GM23338 (cell line): Measurements from ENCODE around the gene CD1C. TPM values are rescaled to one million over a fixed set of nuclear protein-coding genes. Genes with fewer than 3 reads are reported as not detected.

Experiments
- ATAC-seq: fragments of 200-7000 bp; cut with Tn5 transposase; 3 replicates; pipeline ENCODE4 v1.9.1; 2020
- DNase-seq: peaks from one replicate; pipeline ENCODE4 v3.0.0-alpha.2; 2015; ENCODE audit warnings: low spot score
- H2AFZ ChIP-seq: fragments of 200-600 bp; sonication (generic); 2 replicates; pipeline ENCODE4 v1.8.0; 2016; ENCODE audit warnings: antibody characterized with exemption, mild to moderate bottlenecking, moderate library complexity
- H3F3A ChIP-seq: fragments of 200-600 bp; sonication (generic); replicated peaks from 2 replicates; pipeline ENCODE4 v1.8.0; 2017; ENCODE audit warnings: antibody characterized with exemption, mixed run types, low read depth
- H3K27ac ChIP-seq: fragments of 200-600 bp; sonication (generic); 2 replicates; pipeline ENCODE4 v1.6.1; 2016; ENCODE audit warnings: low read depth
- H3K27me3 ChIP-seq: fragments of 200-600 bp; sonication (generic); 2 replicates; pipeline ENCODE4 v1.8.0; 2016; ENCODE audit warnings: mild to moderate bottlenecking, mixed run types, moderate library complexity; ENCODE audit not compliant: insufficient read depth
- H3K36me3 ChIP-seq: fragments of 200-600 bp; sonication (generic); 2 replicates; pipeline ENCODE4 v1.8.0; 2016; ENCODE audit warnings: mild to moderate bottlenecking; ENCODE audit not compliant: insufficient read depth
- H3K4me1 ChIP-seq: fragments of 200-600 bp; sonication (generic); 2 replicates; pipeline ENCODE4 v1.8.0; 2016; ENCODE audit warnings: mild to moderate bottlenecking, moderate library complexity; ENCODE audit not compliant: insufficient read depth
- H3K4me2 ChIP-seq: fragments of 200-600 bp; sonication (generic); 2 replicates; pipeline ENCODE4 v1.7.1; 2017; ENCODE audit warnings: mixed run types
- H3K4me3 ChIP-seq: fragments of 200-600 bp; sonication (generic); 2 replicates; pipeline ENCODE4 v1.6.1; 2016; ENCODE audit warnings: mixed run types
- H3K79me2 ChIP-seq: fragments of 200-600 bp; sonication (generic); replicated peaks from 2 replicates; pipeline ENCODE4 v1.8.0; 2017; ENCODE audit warnings: mild to moderate bottlenecking; ENCODE audit not compliant: insufficient read depth
- H3K9me2 ChIP-seq: fragments of 200-600 bp; sonication (generic); 2 replicates; pipeline ENCODE4 v1.8.0; 2017; ENCODE audit not compliant: insufficient read depth
- H4K20me1 ChIP-seq: fragments of 200-600 bp; sonication (generic); replicated peaks from 2 replicates; pipeline ENCODE4 v1.8.0; 2017; ENCODE audit warnings: mild to moderate bottlenecking; ENCODE audit not compliant: insufficient read depth
- H3K27ac Mint-ChIP-seq: 2 replicates; pipeline ENCODE4 v1.8.0; 2020; ENCODE audit warnings: inconsistent platforms, mild to moderate bottlenecking, moderate library complexity, mixed read lengths
- H3K27me3 Mint-ChIP-seq: 3 replicates; pipeline ENCODE4 v1.8.0; 2022; ENCODE audit warnings: low read depth, mild to moderate bottlenecking, moderate library complexity, mixed read lengths, inconsistent platforms; ENCODE audit not compliant: insufficient read depth, poor library complexity
- H3K36me3 Mint-ChIP-seq: 3 replicates; pipeline ENCODE4 v1.8.0; 2021; ENCODE audit warnings: low read depth, mild to moderate bottlenecking, inconsistent platforms, moderate library complexity, mixed read lengths
- H3K4me1 Mint-ChIP-seq: 3 replicates; pipeline ENCODE4 v1.8.0; 2020; ENCODE audit warnings: mild to moderate bottlenecking, inconsistent platforms, mixed read lengths
- H3K4me3 Mint-ChIP-seq: 3 replicates; pipeline ENCODE4 v1.8.0; 2021; ENCODE audit warnings: moderate library complexity, mild to moderate bottlenecking, inconsistent platforms, mixed read lengths
- H3K9me3 Mint-ChIP-seq: 3 replicates; pipeline ENCODE4 v1.8.0; 2020; ENCODE audit warnings: moderate library complexity, mild to moderate bottlenecking, inconsistent platforms, mixed read lengths
- CREB1 ChIP-seq: fragments of 250-450 bp; sonication (Bioruptor Pico); IDR thresholded peaks from 2 replicates; pipeline ENCODE4 v1.5.0; 2020; ENCODE audit warnings: low read depth, mild to moderate bottlenecking, moderate library complexity
- JUNB ChIP-seq: IDR thresholded peaks from one replicate; pipeline ENCODE4 v1.6.1; 2016; ENCODE audit warnings: antibody characterized with exemption; ENCODE audit not compliant: unreplicated experiment
- NANOG ChIP-seq: IDR thresholded peaks from 2 replicates; pipeline ENCODE4 v1.6.1; 2016; ENCODE audit warnings: antibody characterized with exemption, borderline replicate concordance
- STAT1 ChIP-seq: IDR thresholded peaks from one replicate; pipeline ENCODE4 v1.6.1; 2016; ENCODE audit warnings: antibody characterized with exemption; ENCODE audit not compliant: unreplicated experiment
- ZNF114 ChIP-seq: fragments of 250-450 bp; sonication (Bioruptor Pico); IDR thresholded peaks from 2 replicates; pipeline ENCODE4 v1.5.0; 2020; ENCODE audit warnings: mild to moderate bottlenecking, moderate library complexity
- ZNF331 ChIP-seq: fragments of 250-450 bp; sonication (Bioruptor Pico); IDR thresholded peaks from 2 replicates; pipeline ENCODE4 v1.5.0; 2020; ENCODE audit warnings: low read depth, mild to moderate bottlenecking, moderate library complexity
- polyA plus RNA-seq: library from polyadenylated mRNA; unstranded; fragments of >200 nt; fragmentation: Nextera tagmentation; extraction: Ambion mirVana; gene quantifications from 2 replicates; pipeline ENCODE4 v1.2.1, GENCODE V29; 2016
- total RNA-seq: library from RNA; depleted of rRNA; stranded (reverse); fragments of >200 nt; shearing (Covaris generic); gene quantifications from 2 replicates; pipeline ENCODE4 v1.2.3, GENCODE V29; 2014
- TF ChIP-seq, protein P1 (sequence below): fragments of 250-450 bp; sonication (Bioruptor Pico); IDR thresholded peaks from 2 replicates; pipeline ENCODE4 v1.5.0; 2020; ENCODE audit warnings: mild to moderate bottlenecking, moderate library complexity
- TF ChIP-seq, protein P2 (sequence below), 2 experiments: fragments of 200-600 bp in 1 of 2; sonication (generic) in 1 of 2; conservative IDR thresholded peaks; 2 replicates each; pipeline versions ENCODE4 v1.5.1 to v1.6.1; 2016 to 2017; ENCODE audit warnings: antibody characterized with exemption in 2 of 2, low read depth in 2 of 2, mild to moderate bottlenecking in 2 of 2, moderate library complexity in 1 of 2

CD1C gene
- total and polyA plus RNA-seq, 2 experiments from 2014 or later = not detected

DNA sequence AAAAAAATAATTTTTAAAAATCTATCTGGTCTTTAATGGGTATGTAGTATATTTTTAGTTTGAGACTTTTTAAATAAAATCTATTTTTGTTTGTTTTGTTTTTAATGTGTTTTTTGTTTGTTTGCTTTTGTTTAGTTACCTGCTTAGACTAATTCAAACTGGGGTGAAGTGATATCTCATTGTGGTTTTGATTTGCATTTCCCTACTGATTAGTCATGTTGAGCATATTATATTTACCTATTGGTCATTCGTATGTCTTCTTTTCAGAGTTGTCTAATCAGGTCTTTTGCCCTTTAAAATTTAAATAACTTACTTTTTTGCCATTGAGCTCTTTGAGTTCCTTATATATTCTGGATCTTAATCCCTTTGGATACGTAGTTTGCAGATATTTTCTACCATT, 21.3 kb downstream of the CD1C start (continued):
- TF ChIP-seq, protein P1, sequence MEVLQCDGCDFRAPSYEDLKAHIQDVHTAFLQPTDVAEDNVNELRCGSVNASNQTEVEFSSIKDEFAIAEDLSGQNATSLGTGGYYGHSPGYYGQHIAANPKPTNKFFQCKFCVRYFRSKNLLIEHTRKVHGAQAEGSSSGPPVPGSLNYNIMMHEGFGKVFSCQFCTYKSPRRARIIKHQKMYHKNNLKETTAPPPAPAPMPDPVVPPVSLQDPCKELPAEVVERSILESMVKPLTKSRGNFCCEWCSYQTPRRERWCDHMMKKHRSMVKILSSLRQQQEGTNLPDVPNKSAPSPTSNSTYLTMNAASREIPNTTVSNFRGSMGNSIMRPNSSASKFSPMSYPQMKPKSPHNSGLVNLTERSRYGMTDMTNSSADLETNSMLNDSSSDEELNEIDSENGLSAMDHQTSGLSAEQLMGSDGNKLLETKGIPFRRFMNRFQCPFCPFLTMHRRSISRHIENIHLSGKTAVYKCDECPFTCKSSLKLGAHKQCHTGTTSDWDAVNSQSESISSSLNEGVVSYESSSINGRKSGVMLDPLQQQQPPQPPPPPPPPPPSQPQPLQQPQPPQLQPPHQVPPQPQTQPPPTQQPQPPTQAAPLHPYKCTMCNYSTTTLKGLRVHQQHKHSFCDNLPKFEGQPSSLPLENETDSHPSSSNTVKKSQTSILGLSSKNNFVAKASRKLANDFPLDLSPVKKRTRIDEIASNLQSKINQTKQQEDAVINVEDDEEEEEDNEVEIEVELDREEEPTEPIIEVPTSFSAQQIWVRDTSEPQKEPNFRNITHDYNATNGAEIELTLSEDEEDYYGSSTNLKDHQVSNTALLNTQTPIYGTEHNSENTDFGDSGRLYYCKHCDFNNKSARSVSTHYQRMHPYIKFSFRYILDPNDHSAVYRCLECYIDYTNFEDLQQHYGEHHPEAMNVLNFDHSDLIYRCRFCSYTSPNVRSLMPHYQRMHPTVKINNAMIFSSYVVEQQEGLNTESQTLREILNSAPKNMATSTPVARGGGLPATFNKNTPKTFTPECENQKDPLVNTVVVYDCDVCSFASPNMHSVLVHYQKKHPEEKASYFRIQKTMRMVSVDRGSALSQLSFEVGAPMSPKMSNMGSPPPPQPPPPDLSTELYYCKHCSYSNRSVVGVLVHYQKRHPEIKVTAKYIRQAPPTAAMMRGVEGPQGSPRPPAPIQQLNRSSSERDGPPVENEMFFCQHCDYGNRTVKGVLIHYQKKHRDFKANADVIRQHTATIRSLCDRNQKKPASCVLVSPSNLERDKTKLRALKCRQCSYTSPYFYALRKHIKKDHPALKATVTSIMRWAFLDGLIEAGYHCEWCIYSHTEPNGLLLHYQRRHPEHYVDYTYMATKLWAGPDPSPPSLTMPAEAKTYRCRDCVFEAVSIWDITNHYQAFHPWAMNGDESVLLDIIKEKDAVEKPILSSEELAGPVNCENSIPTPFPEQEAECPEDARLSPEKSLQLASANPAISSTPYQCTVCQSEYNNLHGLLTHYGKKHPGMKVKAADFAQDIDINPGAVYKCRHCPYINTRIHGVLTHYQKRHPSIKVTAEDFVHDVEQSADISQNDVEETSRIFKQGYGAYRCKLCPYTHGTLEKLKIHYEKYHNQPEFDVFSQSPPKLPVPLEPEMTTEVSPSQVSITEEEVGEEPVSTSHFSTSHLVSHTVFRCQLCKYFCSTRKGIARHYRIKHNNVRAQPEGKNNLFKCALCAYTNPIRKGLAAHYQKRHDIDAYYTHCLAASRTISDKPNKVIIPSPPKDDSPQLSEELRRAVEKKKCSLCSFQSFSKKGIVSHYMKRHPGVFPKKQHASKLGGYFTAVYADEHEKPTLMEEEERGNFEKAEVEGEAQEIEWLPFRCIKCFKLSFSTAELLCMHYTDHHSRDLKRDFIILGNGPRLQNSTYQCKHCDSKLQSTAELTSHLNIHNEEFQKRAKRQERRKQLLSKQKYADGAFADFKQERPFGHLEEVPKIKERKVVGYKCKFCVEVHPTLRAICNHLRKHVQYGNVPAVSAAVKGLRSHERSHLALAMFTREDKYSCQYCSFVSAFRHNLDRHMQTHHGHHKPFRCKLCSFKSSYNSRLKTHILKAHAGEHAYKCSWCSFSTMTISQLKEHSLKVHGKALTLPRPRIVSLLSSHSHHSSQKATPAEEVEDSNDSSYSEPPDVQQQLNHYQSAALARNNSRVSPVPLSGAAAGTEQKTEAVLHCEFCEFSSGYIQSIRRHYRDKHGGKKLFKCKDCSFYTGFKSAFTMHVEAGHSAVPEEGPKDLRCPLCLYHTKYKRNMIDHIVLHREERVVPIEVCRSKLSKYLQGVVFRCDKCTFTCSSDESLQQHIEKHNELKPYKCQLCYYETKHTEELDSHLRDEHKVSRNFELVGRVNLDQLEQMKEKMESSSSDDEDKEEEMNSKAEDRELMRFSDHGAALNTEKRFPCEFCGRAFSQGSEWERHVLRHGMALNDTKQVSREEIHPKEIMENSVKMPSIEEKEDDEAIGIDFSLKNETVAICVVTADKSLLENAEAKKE = no peak
- TF ChIP-seq NANOG (no peak), CREB1 (CRISPR knock-in tag) (no peak), JUNB (no peak), ZNF114 (CRISPR knock-in tag) (no peak), STAT1 (no peak)
- TF ChIP-seq, protein P2, sequence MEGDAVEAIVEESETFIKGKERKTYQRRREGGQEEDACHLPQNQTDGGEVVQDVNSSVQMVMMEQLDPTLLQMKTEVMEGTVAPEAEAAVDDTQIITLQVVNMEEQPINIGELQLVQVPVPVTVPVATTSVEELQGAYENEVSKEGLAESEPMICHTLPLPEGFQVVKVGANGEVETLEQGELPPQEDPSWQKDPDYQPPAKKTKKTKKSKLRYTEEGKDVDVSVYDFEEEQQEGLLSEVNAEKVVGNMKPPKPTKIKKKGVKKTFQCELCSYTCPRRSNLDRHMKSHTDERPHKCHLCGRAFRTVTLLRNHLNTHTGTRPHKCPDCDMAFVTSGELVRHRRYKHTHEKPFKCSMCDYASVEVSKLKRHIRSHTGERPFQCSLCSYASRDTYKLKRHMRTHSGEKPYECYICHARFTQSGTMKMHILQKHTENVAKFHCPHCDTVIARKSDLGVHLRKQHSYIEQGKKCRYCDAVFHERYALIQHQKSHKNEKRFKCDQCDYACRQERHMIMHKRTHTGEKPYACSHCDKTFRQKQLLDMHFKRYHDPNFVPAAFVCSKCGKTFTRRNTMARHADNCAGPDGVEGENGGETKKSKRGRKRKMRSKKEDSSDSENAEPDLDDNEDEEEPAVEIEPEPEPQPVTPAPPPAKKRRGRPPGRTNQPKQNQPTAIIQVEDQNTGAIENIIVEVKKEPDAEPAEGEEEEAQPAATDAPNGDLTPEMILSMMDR (conservative IDR thresholded peaks at IDR 0.05; ENCODE audit: low read depth in 2 of 2) = no peak

DNA sequence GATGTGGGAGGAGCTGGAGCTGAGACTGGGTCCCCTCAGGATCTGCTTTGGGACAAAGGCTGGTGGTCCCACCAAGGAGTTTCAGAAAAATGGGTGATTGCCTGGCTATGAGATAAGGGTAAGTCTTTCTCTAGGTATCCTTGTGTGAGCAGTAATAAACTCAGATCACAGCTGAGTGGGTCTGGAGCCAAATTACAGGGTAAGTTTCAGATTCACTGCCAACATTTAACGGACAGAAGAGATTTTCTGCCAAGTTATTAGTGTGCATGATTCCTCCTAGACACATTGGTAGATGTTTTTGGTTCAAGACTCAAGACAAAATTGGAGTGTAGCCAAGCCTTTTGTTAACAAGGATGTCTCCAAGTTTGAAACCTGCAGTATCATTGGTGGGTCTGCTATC, 34.1 kb downstream of the CD1C start:
- Mint-ChIP-seq H3K9me3 (peaks cover 4% of the 10 kb centered on the region), H3K27ac (no peak overlapping the region), H3K4me1 (no peaks in the 10 kb centered on the region; the same call in 2 of the 3 replicates), H3K4me3 (no peak overlapping the region), H3K36me3 (peaks cover 4% of the 10 kb centered on the region; the same call in 2 of the 3 replicates), H3K27me3 (no peaks in the 10 kb centered on the region)
- Histone ChIP-seq H4K20me1 (no peaks in the 10 kb centered on the region), H2AFZ (no peak overlapping the region), H3F3A (no peaks in the 10 kb centered on the region), H3K4me2 (no peak overlapping the region), H3K4me1 (no peaks in the 10 kb centered on the region), H3K79me2 (no peaks in the 10 kb centered on the region), H3K9me2 (no peaks in the 10 kb centered on the region), H3K36me3 (no peaks in the 10 kb centered on the region), H3K27ac (no peak overlapping the region), H3K4me3 (no peak overlapping the region), H3K27me3 (no peaks in the 10 kb centered on the region)
- ATAC-seq = no peak
- DNase-seq = no peak
- TF ChIP-seq, protein P2 (conservative IDR thresholded peaks at IDR 0.05; ENCODE audit: low read depth in 2 of 2) = no peak
- no peak for TF ChIP-seq ZNF331
